ENCODE results near the gene APLF.
"Not testable (repeated sequence)": the region's sequence is repeated elsewhere in the genome, so short reads cannot be mapped to it uniquely, and the experiment has no call there.

Gene APLF

GRCh38 chr2:68594674-68595492, 127.5 kb downstream of the APLF start:
- DNase-seq (ENCODE audit: low read depth) = peak; percentile 71
- no peak overlapping the region for H3K4me3 ChIP-seq (ENCODE audit: low read depth, low read length)
- TF ChIP-seq CTCF (conservative IDR thresholded peaks at IDR 0.05; ENCODE audit: low read depth, low read length) = peak; percentile 95

- not testable (repeated sequence) for DNase-seq (ENCODE audit: low read depth)
Observed at GRCh38 chr2:68595493-68595785, 128.1 kb downstream of the APLF start.

GRCh38 chr2:68600495-68600894, 133.1 kb downstream of the APLF start:
- H3K4me3 ChIP-seq (ENCODE audit: low read depth, low read length); DNase-seq (ENCODE audit: low read depth): not testable (repeated sequence)

More at GRCh38 chr2:68595493-68595785, 128.1 kb downstream of the APLF start:
- H3K4me3 ChIP-seq (ENCODE audit: low read depth, low read length) = not testable (repeated sequence)

- TF ChIP-seq CTCF (conservative IDR thresholded peaks at IDR 0.05; ENCODE audit: low read depth, low read length) = no peak
- DNase-seq (ENCODE audit: low read depth) = no peak
- no peak overlapping the region for H3K4me3 ChIP-seq (ENCODE audit: low read depth, low read length)
Observed at GRCh38 chr2:68603059-68603458, 135.7 kb downstream of the APLF start.

- no peak for DNase-seq (ENCODE audit: low read depth)
- TF ChIP-seq CTCF (conservative IDR thresholded peaks at IDR 0.05; ENCODE audit: low read depth, low read length) = no peak
Observed at GRCh38 chr2:68604077-68604476, 136.7 kb downstream of the APLF start.

GRCh38 chr2:68605939-68606338, 138.6 kb downstream of the APLF start:
- no peak for DNase-seq (ENCODE audit: low read depth)
- H3K4me3 ChIP-seq (ENCODE audit: low read depth, low read length) = no peak overlapping the region
- no peak for TF ChIP-seq CTCF (conservative IDR thresholded peaks at IDR 0.05; ENCODE audit: low read depth, low read length)

More at GRCh38 chr2:68604077-68604476, 136.7 kb downstream of the APLF start:
- no peak overlapping the region for H3K4me3 ChIP-seq (ENCODE audit: low read depth, low read length)

- no peak for DNase-seq (ENCODE audit: low read depth)
- H3K4me3 ChIP-seq (ENCODE audit: low read depth, low read length) = no peak overlapping the region
- no peak for TF ChIP-seq CTCF (conservative IDR thresholded peaks at IDR 0.05; ENCODE audit: low read depth, low read length)
Observed at GRCh38 chr2:68606759-68607158, 139.4 kb downstream of the APLF start.

GRCh38 chr2:68607837-68608236, 140.5 kb downstream of the APLF start:
- TF ChIP-seq CTCF (conservative IDR thresholded peaks at IDR 0.05; ENCODE audit: low read depth, low read length) = no peak
- no peak for DNase-seq (ENCODE audit: low read depth)
- no peak overlapping the region for H3K4me3 ChIP-seq (ENCODE audit: low read depth, low read length)
